SK-N-SH (cell line): ENCODE data around the gene ST7L. TPM values are rescaled to one million over a fixed set of nuclear protein-coding genes. Genes with fewer than 3 reads are reported as not detected.

Experiments
- CTCF ChIA-PET: fragments of 300-600, 350-600 bp; formaldehyde crosslinking; extraction: SDS; loops from one replicate; lab custom pipeline; 2021; lab: Yijun Ruan, JAX
- POLR2A ChIA-PET: fragments of 350-600 bp; sonication (Branson Sonifier 250); formaldehyde crosslinking; extraction: SDS; loops from one replicate; lab custom pipeline; 2020; ENCODE audit warnings: antibody characterized with exemption, inconsistent platforms; lab: Yijun Ruan, JAX
- DNase-seq: peaks from one replicate; pipeline ENCODE4 v3.0.0; 2012
- H2AFZ ChIP-seq: fragments of 200-600 bp; sonication (generic); 2 replicates; pipeline ENCODE4 v1.8.1; 2016; ENCODE audit warnings: antibody characterized with exemption, mild to moderate bottlenecking, low read depth
- H3F3A ChIP-seq: fragments of 200-600 bp; sonication (generic); replicated peaks from 2 replicates; pipeline ENCODE3; 2016; ENCODE audit warnings: antibody characterized with exemption, mild to moderate bottlenecking; ENCODE audit not compliant: insufficient read depth
- H3K27ac ChIP-seq, 2 experiments: fragments of 200-500 bp in 1 of 2; fragments of 200-600 bp in 1 of 2; sonication (Bioruptor generic) in 1 of 2; sonication (generic), shearing (Covaris generic) in 1 of 2; 2 replicates each; pipeline versions ENCODE4 v1.5.1 to v1.6.1; 2014 to 2016; ENCODE audit warnings: low read depth in 2 of 2, inconsistent platforms in 1 of 2, low read length in 1 of 2, mild to moderate bottlenecking in 1 of 2, mixed read lengths in 1 of 2
- H3K27me3 ChIP-seq: fragments of 200-600 bp; sonication (generic), shearing (Covaris generic); 2 replicates; pipeline ENCODE4 v1.6.1; 2016; ENCODE audit warnings: mixed run types; ENCODE audit not compliant: insufficient read depth
- H3K36me3 ChIP-seq, 2 experiments: fragments of 200-500 bp in 1 of 2; fragments of 200-600 bp in 1 of 2; sonication (Bioruptor generic) in 1 of 2; sonication (generic) in 1 of 2; replicated peaks in 1 of 2; 2 replicates each; pipeline versions ENCODE3 to v1.5.1; 2014 to 2016; ENCODE audit warnings: low read length in 1 of 2, mild to moderate bottlenecking in 1 of 2; ENCODE audit not compliant: insufficient read depth in 2 of 2, control insufficient read depth in 1 of 2
- H3K4me1 ChIP-seq, 2 experiments: fragments of 200-500 bp in 1 of 2; fragments of 200-600 bp in 1 of 2; sonication (Bioruptor generic) in 1 of 2; sonication (generic), shearing (Covaris generic) in 1 of 2; 2 replicates each; pipeline versions ENCODE4 v1.5.1 to v1.6.1; 2014 to 2016; ENCODE audit warnings: low read depth in 1 of 2, low read length in 1 of 2, mixed run types in 1 of 2; ENCODE audit not compliant: insufficient read depth in 2 of 2, control insufficient read depth in 1 of 2
- H3K4me2 ChIP-seq: fragments of 200-600 bp; sonication (generic), shearing (Covaris generic); 2 replicates; pipeline ENCODE4 v1.6.1; 2017; ENCODE audit warnings: mixed run types
- H3K4me3 ChIP-seq, 2 experiments: fragments of 200-500 bp in 1 of 2; fragments of 200-600 bp in 1 of 2; sonication (Bioruptor generic) in 1 of 2; sonication (generic), shearing (Covaris generic) in 1 of 2; 2 replicates each; pipeline versions ENCODE4 v1.5.1 to v1.8.1; 2014 to 2016; ENCODE audit warnings: low read depth in 2 of 2, inconsistent platforms in 1 of 2, low read length in 1 of 2, mild to moderate bottlenecking in 1 of 2, mixed read lengths in 1 of 2, moderate library complexity in 1 of 2
- H3K79me2 ChIP-seq: fragments of 200-600 bp; sonication (generic); 2 replicates; pipeline ENCODE4 v1.8.1; 2017; ENCODE audit warnings: mild to moderate bottlenecking; ENCODE audit not compliant: insufficient read depth
- H3K9ac ChIP-seq: fragments of 200-600 bp; sonication (generic); 2 replicates; pipeline ENCODE4 v1.6.1; 2017; ENCODE audit warnings: mixed run types
- H3K9me2 ChIP-seq: fragments of 200-600 bp; sonication (generic); 2 replicates; pipeline ENCODE4 v1.6.1; 2017; ENCODE audit warnings: mixed run types
- H3K9me3 ChIP-seq: fragments of 200-600 bp; sonication (generic); 2 replicates; pipeline ENCODE4 v1.6.1; 2017; ENCODE audit warnings: mixed run types, mild to moderate bottlenecking, moderate library complexity
- H4K20me1 ChIP-seq: fragments of 200-600 bp; sonication (generic); 2 replicates; pipeline ENCODE4 v1.6.1; 2017; ENCODE audit warnings: mild to moderate bottlenecking, mixed run types; ENCODE audit not compliant: insufficient read depth
- CHD2 ChIP-seq: fragments of 150-350 bp; IDR thresholded peaks from 2 replicates; pipeline ENCODE4 v1.6.1; 2018; ENCODE audit warnings: low read length; ENCODE audit not compliant: partially characterized antibody
- ELF1 ChIP-seq: IDR thresholded peaks from 2 replicates; pipeline ENCODE4 v1.4.0; 2012
- EP300 ChIP-seq, 2 experiments: IDR thresholded peaks; 2 replicates each; pipeline versions ENCODE4 v1.4.0 to v1.6.1; 2012; ENCODE audit warnings: borderline replicate concordance in 1 of 2, low read depth in 1 of 2, low read length in 1 of 2
- FOSL2 ChIP-seq: IDR thresholded peaks from 2 replicates; pipeline ENCODE4 v1.4.0; 2012; ENCODE audit warnings: low read depth, mild to moderate bottlenecking, moderate library complexity, borderline replicate concordance
- FOXM1 ChIP-seq: IDR thresholded peaks from 2 replicates; pipeline ENCODE4 v1.4.0; 2012; ENCODE audit warnings: low read depth, mild to moderate bottlenecking
- GABPA ChIP-seq: IDR thresholded peaks from 2 replicates; pipeline ENCODE4 v1.4.0; 2012; ENCODE audit warnings: low read depth, mild to moderate bottlenecking
- MAX ChIP-seq: IDR thresholded peaks from 2 replicates; pipeline ENCODE4 v1.4.0; 2012; ENCODE audit warnings: low read depth
- MEF2A ChIP-seq: IDR thresholded peaks from 2 replicates; pipeline ENCODE4 v1.4.0; 2012; ENCODE audit warnings: low read depth, borderline replicate concordance
- MXI1 ChIP-seq: IDR thresholded peaks from 2 replicates; pipeline ENCODE4 v1.6.1; 2012; ENCODE audit warnings: mild to moderate bottlenecking, low read depth, low read length, improper control_type of control experiment
- NFIC ChIP-seq: IDR thresholded peaks from 2 replicates; pipeline ENCODE4 v1.4.0; 2012; ENCODE audit warnings: borderline replicate concordance
- NRF1 ChIP-seq: IDR thresholded peaks from 2 replicates; pipeline ENCODE4 v1.6.1; 2012; ENCODE audit warnings: low read depth, mild to moderate bottlenecking, low read length
- POLR2AphosphoS5 ChIP-seq: IDR thresholded peaks from 2 replicates; pipeline ENCODE4 v1.6.1; 2012; ENCODE audit warnings: low read depth, low read length
- RFX5 ChIP-seq: IDR thresholded peaks from 2 replicates; pipeline ENCODE4 v1.6.1; 2012; ENCODE audit warnings: mild to moderate bottlenecking, improper control_type of control experiment, low read length
- RXRA ChIP-seq: IDR thresholded peaks from 2 replicates; pipeline ENCODE4 v1.4.0; 2012; ENCODE audit warnings: low read depth, mild to moderate bottlenecking, borderline replicate concordance
- SIN3A ChIP-seq: IDR thresholded peaks from 2 replicates; pipeline ENCODE4 v1.6.1; 2012; ENCODE audit warnings: low read depth, mild to moderate bottlenecking, low read length, moderate library complexity, borderline replicate concordance
- TCF12 ChIP-seq: IDR thresholded peaks from 2 replicates; pipeline ENCODE4 v1.4.0; 2012
- USF1 ChIP-seq: IDR thresholded peaks from 2 replicates; pipeline ENCODE4 v1.4.0; 2012; ENCODE audit warnings: low read depth, borderline replicate concordance
- USF2 ChIP-seq: fragments of 150-350 bp; IDR thresholded peaks from 2 replicates; pipeline ENCODE4 v1.6.1; 2017; ENCODE audit warnings: antibody characterized with exemption, low read length, low read depth, borderline replicate concordance
- YY1 ChIP-seq: IDR thresholded peaks from 2 replicates; pipeline ENCODE4 v1.4.0; 2012; ENCODE audit warnings: low read depth, mild to moderate bottlenecking
- WGBS: methylation state at CpG from one replicate; pipeline ENCODE4 v1.1.6; 2017; ENCODE audit warnings: low lambda C conversion rate; 5-methylcytosine and 5-hydroxymethylcytosine counted together
- polyA plus RNA-seq, 3 experiments: library from polyadenylated mRNA; depleted of rRNA; stranded (reverse); fragments of >200 nt; gene quantifications; 2 replicates each; pipeline ENCODE4 v1.2.3, GENCODE V29; 2012

Gene ST7L
- polyA plus RNA-seq, 1 of the 3 experiments (the other 2 are of a cell fraction), result 17.9 TPM

GRCh38 chr1:112507921-112508277 lies 111.0 kb downstream of the ST7L start:
- Histone ChIP-seq H3K9me2 (no peaks in the 10 kb centered on the region), H3K4me1 (peaks cover 0 to 10% of the 10 kb centered on the region in 2 experiments; a peak in 1 of 4 replicates), H3F3A (no peaks in the 10 kb centered on the region), H4K20me1 (no peaks in the 10 kb centered on the region), H3K27ac (no peak overlapping the region), H3K79me2 (no peaks in the 10 kb centered on the region), H3K4me2 (peak overlapping the region; percentile 93), H3K9ac (peak overlapping the region; percentile 42; the same call in 1 of the 2 replicates), H3K4me3 (peak overlapping the region; percentile 66 to 73), H3K27me3 (no peaks in the 10 kb centered on the region), H2AFZ (peak overlapping the region; percentile 93), H3K9me3 (no peaks in the 10 kb centered on the region), H3K36me3 (no peaks in the 10 kb centered on the region)
- no peak for TF ChIP-seq USF1
- no peak for TF ChIP-seq MAX
- TF ChIP-seq FOXM1, result no peak
- no peak for TF ChIP-seq POLR2AphosphoS5
- no peak for TF ChIP-seq ELF1
- TF ChIP-seq SIN3A, result no peak
- no peak for TF ChIP-seq TCF12
- TF ChIP-seq MXI1, result no peak
- TF ChIP-seq GABPA, result no peak
- no peak for TF ChIP-seq USF2
- TF ChIP-seq RFX5, result no peak
- no peak for TF ChIP-seq NRF1
- TF ChIP-seq MEF2A, result no peak
- TF ChIP-seq EP300 (IDR thresholded peaks at IDR 0.05; ENCODE audit: borderline replicate concordance in 1 of 2, low read depth in 1 of 2, low read length in 1 of 2), result no peak
- no peak for TF ChIP-seq NFIC
- DNase-seq, result peak; percentile 65
- POLR2A ChIA-PET, result no interaction called here
- WGBS, result 6% methylated on average over 11 of the region's 15 CpGs
- CTCF ChIA-PET, result interaction anchor here (0.8 to 2.0 kb wide), 2 partner anchors 44 to 200 kb away, joined by 4 to 5 read pairs; no protein-coding TSS in a partner anchor

GRCh38 chr1:112507336-112507735 lies 111.6 kb downstream of the ST7L start:
- Histone ChIP-seq H2AFZ (no peak overlapping the region), H3K4me1 (peaks cover 0 to 15% of the 10 kb centered on the region in 2 experiments; a peak in 1 of 4 replicates), H3K79me2 (no peaks in the 10 kb centered on the region), H3K4me3 (no peak overlapping the region), H3K36me3 (no peaks in the 10 kb centered on the region), H3K27ac (no peak overlapping the region), H3K9me2 (no peaks in the 10 kb centered on the region), H3K9ac (no peak overlapping the region), H3F3A (no peaks in the 10 kb centered on the region), H3K27me3 (no peaks in the 10 kb centered on the region), H3K9me3 (no peaks in the 10 kb centered on the region), H3K4me2 (peak overlapping the region; percentile 93; the same call in 1 of the 2 replicates), H4K20me1 (no peaks in the 10 kb centered on the region)
- no peak for DNase-seq
- 92% methylated on average over 9 of the region's 9 CpGs for WGBS
- ChIA-PET POLR2A (no interaction called here), CTCF (no interaction called here)
- TF ChIP-seq CHD2, result no peak
- no peak for TF ChIP-seq FOSL2
- TF ChIP-seq RXRA, result no peak
- TF ChIP-seq USF2, result no peak
- TF ChIP-seq EP300 (IDR thresholded peaks at IDR 0.05; ENCODE audit: borderline replicate concordance in 1 of 2, low read depth in 1 of 2, low read length in 1 of 2), result no peak
- TF ChIP-seq MAX, result no peak
- TF ChIP-seq YY1, result no peak
